PC-9 (cell line): ENCODE results near the gene AP2S1.

Experiments
- EZH2 ChIP-seq: fragments of 200-600 bp; sonication (generic); IDR thresholded peaks from 2 replicates; pipeline ENCODE4 v1.8.0; 2017; ENCODE audit warnings: antibody characterized with exemption, low read depth
- TF ChIP-seq, protein P1 (sequence below): fragments of 200-600 bp; sonication (generic); conservative IDR thresholded peaks from 2 replicates; pipeline ENCODE4 v1.6.1; 2017; ENCODE audit warnings: mixed run types, antibody characterized with exemption, mild to moderate bottlenecking, moderate library complexity

DNA sequence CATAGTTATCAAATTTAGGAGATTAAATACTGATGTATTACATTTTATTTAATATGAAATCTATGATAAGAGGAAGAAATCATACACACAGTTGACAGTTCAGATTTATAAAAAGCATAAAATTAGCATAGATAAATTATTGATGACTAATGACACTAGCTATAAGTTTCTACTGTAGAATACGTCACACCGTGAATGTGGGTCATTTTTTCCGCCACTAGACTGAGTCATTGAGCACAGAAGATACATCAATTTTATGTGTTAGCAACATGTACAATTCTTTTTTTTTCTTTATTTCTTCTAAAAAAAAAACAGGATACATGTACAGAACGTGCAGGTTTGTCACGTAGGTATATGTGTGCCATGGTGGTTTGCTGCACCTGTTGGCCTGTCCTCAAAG lies 22.2 kb downstream of the AP2S1 start:
- TF ChIP-seq, protein P1, sequence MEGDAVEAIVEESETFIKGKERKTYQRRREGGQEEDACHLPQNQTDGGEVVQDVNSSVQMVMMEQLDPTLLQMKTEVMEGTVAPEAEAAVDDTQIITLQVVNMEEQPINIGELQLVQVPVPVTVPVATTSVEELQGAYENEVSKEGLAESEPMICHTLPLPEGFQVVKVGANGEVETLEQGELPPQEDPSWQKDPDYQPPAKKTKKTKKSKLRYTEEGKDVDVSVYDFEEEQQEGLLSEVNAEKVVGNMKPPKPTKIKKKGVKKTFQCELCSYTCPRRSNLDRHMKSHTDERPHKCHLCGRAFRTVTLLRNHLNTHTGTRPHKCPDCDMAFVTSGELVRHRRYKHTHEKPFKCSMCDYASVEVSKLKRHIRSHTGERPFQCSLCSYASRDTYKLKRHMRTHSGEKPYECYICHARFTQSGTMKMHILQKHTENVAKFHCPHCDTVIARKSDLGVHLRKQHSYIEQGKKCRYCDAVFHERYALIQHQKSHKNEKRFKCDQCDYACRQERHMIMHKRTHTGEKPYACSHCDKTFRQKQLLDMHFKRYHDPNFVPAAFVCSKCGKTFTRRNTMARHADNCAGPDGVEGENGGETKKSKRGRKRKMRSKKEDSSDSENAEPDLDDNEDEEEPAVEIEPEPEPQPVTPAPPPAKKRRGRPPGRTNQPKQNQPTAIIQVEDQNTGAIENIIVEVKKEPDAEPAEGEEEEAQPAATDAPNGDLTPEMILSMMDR = no peak
- TF ChIP-seq EZH2 = no peak
